NCI-H510A treated with DMSO at 0.1 percent for 48 hours (cell line): Measurements from ENCODE around the gene TRABD2A.

Experiments
- DNase-seq: peaks from one replicate; lab custom pipeline; 2025; lab: John Stamatoyannopoulos, UW

TRABD2A gene

DNA sequence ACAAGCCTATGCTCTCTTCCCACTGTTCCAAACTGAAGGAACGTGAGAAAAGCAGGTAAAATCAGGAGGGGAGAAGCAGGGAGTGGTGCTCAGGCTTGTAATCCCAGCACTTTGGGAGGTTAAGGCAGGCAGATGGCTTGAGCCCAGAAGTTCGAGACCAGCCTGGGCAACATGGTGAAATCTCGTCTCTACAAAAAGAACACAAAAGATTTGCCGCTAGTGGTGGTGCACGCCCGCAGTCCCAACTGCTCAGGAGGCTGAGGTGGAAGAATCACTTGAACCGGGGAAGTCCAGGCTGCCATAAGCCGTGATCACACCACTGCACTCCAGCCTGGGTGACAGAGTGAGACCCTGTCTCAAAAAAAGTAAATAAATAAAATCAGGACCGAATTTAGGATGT, 23.3 kb upstream of the TRABD2A start:
- no peak for DNase-seq

DNA sequence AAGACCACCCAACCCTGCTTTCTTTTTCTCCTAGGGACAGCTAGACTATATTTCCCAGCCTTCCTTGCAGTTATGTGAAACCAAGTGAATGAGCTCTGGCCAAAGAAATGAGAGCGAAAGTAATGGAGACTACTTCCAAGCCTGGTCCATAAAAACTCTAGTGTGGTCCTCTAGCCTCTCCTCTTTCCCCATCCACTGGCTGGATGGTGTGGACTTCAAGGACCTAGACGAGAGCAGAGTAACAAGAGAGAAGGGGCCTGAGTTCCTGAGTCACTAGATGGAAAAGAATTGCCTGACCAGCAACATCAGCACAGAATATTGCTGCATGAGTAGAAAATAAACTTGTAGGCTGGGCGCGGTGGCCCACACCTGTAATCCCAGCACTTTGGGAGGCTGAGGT, 21.6 kb upstream of the TRABD2A start:
- no peak for DNase-seq

DNA sequence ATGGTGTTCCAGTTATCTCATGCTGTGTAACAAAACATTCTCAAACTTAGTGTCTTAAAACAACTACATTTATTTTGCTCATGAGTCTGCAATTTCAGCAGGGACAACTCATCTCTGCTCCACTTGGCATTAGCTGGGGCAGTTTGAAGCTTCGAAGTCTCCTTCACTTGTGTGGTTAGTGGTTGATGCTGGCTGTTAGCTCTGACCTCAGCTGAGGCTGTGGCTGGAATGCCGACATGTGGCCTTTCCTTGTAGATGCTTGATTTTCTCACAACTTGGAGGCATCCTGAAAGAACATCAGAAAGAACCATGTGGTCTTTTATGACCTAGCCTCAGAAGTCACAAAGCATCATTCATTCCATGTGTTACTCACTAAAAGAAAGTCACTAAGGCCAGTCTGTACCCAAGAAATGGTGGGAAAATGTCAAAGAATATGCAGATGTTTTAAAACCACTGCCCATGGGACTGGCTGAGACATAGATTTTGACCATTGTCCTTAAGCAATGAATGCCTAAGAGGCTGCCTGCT, 20.8 kb upstream of the TRABD2A start:
- DNase-seq = no peak

DNA sequence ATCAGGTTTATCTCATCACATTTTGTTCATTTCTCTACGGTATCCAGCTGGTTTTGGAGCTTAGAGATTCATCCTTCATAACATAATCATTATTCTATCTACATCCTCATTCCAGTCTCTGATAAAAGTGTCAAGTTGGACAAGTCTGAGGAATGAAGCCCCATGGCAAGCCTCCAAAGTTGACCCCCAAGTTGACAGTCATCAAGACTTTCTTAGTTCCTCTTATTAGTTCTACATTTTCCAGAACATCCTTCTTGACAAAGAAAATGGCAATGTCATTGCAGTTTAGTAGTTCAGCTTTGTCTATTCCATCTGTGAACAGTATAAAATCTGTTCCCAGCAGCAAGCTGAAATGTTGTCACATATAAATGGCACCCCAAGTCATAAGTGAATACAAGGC, 20.1 kb upstream of the TRABD2A start:
- DNase-seq = no peak

DNA sequence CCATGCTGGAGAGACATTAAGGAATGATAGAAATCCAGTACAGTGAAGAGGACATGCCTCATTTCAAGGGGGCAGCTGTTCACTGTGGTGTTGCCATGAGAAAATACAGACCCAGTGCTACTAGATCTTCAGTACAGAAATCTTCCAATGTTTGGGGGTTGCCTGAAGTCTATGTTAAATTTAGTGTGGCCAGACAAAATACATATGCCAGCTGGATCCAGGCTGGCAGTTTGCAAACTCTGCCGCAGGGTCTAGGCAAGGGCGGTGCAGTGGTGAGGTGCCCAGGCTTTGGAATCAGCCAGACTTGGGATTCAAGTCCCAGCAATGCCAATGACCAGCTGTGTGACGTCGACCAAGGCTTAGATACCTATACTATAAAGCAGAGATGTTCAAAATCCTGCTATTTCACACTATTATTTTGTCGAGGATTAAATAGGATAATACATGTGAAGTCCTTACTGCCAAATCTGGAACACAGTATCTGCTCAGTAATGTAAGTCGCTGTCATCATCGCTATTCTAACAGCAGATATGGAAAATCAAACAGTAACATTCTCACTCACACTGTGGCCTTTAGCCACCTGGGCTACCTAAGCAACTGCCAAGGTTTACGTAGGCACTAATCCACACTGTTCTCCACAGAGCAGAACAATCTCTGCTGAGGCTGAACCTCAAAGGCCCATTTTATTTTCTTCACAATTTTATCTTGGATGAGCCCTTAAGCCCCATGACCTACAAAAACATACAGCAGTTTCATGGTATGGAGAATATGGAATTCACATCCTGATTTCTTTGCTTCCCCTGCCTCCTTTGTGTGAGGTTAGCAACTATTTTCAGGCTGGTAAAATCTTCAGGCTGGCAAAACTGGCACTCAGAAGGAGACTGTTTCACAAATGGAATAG, 18.7 kb upstream of the TRABD2A start:
- DNase-seq = no peak

DNA sequence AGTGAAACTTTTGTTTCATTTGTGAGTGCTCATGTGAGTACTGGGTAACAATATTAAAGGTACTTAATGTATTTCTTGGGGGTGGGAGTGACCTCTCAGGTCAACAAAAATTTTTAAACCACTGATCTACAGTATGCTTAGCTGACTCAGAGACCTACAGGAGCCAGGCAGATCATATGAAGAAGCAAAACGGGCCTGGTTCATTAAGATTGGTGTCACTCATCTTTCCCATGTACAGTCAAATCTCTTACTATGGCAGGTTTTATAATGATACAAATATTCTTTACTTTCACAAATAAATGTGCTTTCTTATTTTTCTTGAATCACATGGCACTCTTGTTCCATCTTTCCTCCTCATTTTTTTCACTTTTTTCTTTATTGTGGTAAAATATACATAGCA, 16.9 kb upstream of the TRABD2A start:
- no peak for DNase-seq

DNA sequence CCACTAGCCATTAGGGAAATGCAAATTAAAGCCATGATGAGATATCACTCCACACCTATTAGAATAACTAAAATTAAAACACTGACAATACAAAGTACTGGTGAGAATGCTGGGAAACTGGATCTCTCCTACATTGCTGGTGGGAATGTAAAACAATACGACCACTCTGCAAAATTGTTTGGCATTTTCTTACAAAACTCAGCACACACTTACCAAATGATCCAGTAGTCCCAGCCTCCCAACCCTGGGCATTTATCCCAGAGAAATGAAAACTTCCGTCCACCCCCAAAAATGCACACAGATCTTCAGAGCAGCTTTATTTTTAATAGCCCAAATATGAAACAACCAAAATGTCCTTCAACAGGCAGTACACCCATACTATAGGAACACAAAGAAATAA, 15.7 kb upstream of the TRABD2A start:
- DNase-seq = no peak

DNA sequence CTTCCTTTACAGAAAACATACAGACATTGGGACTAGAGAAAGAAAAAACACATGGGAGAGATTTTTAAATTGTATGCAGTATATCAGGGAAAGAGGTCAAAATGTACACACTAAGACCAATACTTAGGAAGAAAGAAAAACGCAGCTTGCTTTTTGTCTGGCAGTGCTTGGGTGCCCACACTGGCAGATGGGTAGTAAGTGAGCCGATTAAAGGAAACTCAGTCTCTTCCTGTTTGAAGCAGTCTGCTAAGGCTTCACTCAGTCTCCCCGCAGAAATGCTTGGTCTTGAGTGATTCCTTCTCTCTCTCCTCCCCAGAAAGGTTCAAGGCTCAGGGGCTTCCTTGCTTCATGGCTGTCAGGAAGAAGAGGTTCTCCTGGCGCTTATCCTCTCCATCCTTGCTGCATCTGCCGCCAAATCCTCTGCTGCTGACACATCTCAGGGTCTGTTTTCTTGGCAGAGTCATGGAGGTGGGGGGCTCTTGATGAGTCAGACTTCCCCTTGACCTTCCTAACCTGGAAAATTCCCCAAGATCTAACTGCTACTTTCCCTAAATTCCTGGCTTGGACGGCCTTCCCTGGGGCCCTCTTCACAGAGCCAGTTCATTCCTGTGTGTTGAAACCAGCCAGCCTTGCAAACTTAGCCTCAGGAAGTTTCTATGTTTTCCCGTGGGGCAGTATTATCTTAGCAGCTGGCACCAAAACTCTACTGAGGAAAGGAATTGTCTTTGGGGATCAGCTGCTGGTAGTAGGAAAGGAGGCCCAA, 14.1 kb upstream of the TRABD2A start:
- no peak for DNase-seq

DNA sequence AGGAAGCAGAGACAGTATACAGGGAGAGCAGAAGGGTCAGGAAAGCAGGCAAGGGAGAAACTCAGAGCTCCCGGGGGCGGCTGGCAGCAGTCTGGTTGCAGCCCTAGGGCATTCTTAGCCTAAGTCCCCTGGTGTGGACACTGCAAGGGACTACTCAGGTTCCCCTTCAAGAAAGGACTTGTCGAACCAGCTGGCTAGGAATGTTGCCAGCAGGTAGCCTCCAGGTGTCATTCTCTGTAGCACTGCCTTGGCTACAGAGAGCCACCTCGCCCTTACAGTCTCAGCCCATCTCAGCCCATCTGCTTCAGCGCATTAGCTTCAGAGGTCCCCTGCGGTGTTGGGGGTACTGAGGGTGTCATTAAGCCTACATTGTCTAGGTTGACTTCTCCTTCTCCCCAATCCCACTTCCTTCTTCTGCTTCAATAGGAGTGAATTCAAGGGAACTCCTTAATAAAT, 13.3 kb upstream of the TRABD2A start:
- peak; percentile 35 for DNase-seq

DNA sequence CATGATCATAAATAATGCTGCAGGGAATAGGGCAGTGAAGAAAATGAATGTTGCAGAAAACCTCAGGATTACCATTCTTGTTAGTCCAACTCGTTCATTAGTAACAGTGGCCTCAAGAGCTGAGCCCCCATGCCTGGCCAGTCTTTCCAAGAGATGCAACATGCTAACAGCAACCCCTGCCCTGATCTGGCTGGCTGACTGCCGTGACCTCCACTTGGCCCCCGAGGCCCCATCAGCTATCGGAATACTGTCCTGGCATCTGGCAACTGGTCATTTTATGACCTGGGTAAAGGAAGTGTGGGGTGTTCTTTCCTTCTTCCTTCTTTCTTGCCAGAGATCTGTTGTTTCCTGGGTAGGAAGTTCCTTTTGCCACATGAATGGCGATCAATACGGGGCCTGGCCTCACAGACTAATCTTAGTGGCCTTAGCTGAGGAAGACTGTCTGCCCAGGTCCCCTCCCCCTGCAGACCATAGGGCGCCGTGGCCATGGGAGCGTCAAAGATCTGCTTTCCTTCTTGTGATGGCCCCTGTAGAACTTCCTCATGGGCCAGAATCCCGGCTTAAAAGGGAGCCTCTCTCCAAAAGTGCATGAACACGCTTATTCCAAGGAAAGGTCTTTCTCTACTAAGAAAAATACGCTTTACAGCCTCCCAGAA, 10.6 kb upstream of the TRABD2A start:
- DNase-seq = no peak

DNA sequence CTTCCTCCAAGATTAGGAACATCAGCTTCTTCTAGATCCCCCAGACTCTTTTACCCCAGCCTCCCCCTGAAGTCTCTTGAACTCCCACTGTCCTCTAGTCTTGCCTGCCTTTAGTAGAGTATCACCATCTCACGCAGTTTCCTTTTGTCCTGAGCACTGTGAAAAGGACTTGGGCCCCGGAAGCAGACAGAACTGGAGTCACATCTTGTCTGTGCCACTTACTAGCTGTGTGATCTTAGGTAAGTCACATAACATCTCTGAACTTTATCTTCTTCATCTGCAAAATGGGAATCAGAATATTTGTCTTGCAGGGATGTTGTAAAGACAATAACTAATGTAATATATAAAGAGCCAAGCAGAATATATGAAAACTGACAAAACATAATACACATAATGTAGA, 8.4 kb upstream of the TRABD2A start:
- DNase-seq = no peak

DNA sequence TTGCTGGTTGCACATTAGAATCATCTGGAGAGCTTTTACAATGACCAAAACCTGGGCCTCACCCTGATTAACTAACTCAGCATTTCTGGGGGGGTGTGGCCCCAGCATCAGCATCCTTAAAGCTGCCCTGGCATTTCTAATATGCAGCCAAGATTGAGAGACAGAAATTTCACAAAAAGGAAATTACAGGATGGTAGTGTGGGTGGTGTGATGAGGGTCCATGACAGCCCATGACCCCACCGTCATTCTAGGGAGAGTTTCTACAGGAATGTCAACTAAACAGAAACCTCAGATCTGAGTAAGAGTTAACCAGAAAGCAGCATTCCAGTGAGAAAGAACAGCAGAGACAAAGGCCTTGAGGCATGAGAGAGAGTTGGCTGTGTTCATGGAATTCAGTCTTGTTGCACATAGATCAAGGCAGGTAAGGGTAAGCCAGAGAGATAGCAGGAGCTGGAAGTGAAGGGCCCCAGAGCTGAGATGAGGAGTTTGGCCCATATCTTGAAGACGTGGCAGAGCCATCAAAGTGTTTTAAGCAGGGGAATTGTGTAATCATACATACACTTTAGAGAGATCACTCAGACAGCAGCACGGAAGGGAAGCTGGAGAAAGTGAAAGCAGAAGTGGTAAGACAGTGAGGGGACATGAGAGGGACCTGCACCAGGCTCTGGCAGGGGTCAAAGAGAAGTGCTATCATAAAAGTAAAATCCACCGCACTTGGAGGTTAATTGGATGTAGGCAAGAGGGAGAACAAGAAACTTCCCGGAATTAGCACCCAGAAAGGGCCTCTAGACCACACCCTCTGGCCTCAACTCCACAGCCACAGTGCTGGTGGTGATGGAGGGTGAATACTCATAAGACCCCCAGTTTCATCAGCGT, 7.8 kb upstream of the TRABD2A start:
- no peak for DNase-seq

DNA sequence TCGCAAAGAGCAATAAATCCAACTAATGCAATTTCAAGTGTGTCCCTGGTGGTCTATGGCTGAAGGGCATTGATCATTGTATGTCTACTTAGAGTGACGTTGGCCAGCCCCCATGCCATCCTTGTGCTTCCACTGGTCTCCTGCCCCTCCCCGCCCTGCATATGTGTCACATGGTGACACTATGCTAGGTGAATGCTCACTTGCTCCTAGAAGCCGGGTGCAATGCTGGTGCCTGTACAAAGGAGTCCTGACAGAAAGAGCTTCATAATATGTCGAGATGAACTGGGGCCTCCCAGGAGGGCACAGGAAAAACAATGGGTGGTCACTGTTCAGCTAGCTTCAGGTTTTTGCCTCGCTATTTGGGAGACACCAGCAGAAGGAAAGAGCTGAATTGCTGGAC, 5.9 kb upstream of the TRABD2A start:
- no peak for DNase-seq

DNA sequence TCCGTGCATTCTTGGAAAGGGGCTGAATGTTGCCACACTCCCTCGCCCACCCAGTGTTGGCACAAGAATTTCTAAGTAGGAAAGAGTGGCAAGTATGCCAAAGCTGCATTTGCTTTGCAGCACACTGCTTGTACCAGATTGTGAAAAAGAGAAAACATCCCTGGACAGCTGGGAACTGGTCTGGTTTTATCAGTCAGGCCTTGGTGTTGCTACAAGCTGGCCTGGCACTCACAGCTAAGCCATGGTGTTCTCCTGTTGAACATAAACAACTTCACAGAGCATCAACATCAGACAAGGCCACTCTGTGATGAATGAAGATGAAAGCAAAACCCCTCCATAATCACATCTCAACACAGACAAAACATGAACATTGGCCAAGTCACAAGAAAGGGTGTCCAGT, 4.2 kb upstream of the TRABD2A start:
- DNase-seq = no peak

DNA sequence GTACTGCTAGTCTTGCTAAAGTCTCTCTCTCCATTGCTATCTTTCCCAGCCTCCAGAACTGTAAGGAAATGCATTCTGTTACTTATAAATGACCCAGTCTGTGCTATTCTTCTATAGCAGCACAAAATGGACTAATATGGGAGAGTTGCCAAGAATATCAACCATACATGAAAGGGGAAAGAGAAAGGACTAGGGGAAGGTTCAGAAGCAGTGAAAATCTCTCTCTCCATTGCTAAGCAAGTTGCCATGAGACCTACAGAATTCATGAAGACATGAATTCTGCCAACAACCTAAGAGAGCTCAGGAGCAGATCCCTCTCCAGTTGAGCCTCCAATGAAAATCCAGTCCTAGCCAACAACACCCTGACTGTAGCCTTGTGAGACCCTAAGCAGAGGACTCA, 3.6 kb upstream of the TRABD2A start:
- DNase-seq = no peak

DNA sequence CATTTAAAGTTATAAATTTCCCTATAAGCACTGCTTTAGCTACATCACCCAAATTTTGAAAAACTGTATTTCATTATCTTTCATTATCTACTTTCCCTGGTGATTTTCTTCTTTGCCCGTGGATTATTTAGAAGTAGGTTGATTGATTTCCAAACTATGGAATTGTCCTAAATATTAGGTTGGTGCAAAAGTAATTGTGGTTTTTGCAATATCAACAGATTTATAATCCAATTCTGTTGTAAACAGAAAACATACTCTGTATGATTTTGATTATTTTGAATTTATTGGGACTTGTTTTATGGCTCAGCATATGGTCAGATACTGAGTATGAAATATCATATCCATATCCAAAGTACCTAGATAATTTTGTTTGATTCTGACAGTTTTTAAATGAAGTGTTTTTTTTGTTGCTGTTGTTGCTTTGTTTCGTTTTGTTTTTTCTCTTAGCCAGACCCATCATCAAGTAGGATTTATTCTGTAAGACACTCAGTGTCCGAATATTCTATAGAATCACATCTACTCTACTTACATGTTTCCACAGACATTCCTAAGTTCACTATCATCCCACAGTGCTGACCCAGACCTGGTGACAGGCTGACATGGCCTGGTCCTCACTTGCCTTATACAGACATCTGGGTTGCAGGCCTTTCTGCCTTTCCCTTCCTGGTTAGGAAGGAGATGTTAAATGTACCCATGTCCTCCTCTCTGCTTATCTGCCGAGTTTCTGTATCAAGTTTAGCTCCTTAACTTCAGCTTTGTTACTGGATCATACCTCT, 2.1 kb upstream of the TRABD2A start:
- DNase-seq = no peak

DNA sequence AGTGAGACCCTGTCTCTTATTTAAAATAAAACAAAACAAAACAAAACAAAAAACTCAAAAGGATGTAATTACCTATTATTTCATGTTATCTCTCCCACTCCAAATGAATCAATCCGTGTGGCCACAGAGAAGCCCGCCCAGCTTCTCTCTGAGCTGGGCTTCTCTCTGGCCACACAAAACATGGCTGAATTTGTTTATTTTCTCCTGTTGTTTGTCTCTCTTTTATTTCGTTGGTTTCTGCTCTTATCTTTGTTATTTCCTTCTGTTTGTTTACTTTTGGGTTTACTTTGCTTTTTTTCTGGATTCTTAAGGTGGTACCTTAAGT, 1.5 kb upstream of the TRABD2A start:
- DNase-seq = no peak

DNA sequence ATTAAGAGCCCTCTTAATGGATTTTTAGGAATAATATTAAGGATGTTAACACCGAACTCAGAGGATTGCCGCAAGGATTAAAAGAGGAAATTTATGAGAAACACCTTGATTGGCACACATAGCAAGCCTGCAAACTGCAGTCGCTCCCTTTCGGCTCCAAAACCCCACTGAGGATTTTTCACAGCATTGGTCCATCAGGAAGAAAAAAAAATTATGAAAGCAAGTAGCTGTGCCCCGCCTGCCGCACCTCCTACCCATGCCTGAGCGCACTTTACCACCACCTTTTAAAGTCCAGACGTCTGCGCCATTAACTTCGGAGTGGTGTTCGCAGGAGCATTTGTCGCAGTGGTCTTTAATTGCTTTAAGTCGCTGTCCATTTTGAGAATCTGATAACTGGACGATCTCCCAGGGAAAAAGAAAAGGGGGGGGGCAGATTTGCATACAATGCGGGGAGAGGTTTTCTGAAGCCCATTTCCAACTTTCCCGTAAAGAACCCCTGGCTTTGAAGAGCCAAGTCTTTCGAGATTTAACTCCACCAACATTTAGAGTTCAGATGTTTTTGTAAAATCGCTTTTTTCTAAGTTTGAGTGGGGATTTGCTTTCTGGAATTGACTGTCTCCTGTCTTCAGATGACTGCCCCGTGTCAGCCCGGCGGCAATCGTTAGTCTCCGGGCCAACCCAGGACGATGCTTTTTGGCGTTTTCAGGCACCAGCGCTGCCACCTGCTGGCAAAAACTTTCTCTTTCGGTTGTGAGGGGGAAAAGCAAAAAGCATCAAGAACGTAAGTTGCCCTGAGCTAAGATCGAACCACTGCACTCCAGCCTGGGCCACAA, 913 bp upstream of the TRABD2A start:
- peak; percentile 68 for DNase-seq

DNA sequence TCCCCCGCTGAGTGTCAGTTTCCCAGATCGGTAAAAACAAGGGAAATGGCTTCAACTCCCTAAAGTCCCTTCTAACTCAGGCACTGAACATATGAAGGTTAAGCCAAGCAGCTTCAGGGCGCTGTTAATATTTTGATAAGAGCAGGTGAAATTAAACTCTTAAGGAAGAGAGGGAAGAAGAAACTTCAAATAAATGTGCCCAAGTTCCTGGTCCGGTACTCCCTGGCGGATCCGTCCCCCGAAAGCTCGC, 564 bp downstream of the TRABD2A start:
- no peak for DNase-seq
